GM12873 (cell line): ENCODE results near the gene MRTO4.
"Not testable (repeated sequence)": the region's sequence is repeated elsewhere in the genome, so short reads cannot be mapped to it uniquely, and the experiment has no call there.

Source experiments
- TF ChIP-seq, protein P1 (sequence below): IDR thresholded peaks from 2 replicates; pipeline ENCODE4 v1.5.1; 2012; ENCODE audit warnings: low read depth, mild to moderate bottlenecking, moderate library complexity, low read length, control low read depth; ENCODE audit not compliant: insufficient read depth; ENCODE audit errors: missing control alignments

Gene MRTO4

DNA sequence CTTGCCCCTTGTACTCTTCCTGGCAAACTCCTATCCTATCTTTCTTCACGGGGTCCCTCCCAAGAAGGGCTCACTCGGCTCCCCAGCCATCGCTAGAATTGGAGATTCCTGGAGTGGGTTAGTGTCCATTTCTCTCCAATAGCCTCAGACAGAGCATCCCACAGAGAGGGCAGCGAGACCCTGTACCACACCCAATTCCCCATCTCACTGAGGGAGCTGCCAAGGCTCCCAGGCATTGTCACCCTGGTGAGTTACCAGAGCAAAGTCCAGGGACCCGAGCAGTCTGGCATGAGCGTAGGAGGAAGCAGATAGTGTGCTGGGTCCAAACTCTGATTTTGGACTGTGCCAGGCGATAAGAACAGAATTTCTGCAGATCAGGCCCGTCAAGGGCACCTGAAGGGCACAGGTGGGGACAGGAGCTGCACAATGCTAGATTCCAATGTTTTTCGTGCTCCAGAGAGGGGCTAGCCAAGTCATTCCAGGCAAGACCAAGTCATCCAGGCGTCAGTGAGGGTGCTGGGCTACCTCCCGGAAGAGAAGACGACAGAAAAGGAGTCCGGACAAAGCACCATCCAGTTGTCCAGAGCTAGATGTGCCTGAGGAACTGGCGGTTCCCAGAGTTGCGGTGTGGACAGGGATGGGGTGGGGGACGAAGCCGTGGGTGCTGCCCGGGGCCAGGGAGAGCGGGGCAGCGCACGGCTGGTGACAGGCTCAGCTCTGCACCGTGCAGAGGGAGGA lies 21.7 kb downstream of the MRTO4 start:
- TF ChIP-seq, protein P1, sequence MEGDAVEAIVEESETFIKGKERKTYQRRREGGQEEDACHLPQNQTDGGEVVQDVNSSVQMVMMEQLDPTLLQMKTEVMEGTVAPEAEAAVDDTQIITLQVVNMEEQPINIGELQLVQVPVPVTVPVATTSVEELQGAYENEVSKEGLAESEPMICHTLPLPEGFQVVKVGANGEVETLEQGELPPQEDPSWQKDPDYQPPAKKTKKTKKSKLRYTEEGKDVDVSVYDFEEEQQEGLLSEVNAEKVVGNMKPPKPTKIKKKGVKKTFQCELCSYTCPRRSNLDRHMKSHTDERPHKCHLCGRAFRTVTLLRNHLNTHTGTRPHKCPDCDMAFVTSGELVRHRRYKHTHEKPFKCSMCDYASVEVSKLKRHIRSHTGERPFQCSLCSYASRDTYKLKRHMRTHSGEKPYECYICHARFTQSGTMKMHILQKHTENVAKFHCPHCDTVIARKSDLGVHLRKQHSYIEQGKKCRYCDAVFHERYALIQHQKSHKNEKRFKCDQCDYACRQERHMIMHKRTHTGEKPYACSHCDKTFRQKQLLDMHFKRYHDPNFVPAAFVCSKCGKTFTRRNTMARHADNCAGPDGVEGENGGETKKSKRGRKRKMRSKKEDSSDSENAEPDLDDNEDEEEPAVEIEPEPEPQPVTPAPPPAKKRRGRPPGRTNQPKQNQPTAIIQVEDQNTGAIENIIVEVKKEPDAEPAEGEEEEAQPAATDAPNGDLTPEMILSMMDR = no peak

DNA sequence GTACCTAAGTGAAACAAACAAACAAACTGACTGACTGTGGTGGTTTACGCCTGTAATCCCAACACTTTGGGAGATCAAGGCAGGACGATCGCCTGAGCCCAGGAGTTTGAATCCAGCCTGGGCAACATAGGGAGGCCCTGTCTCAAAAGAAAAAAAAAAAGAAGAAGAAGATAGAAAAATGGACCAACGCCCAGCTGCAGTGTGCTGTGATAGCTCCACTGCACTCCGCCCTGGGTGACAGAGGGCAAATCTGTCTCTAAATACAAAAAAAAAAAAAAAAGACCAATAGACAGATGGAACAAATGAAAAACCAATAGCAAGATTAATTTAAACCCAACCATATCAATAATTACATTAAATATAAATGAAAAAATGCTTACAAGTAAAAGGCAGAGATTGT lies 23.0 kb downstream of the MRTO4 start:
- TF ChIP-seq, protein P1 = no peak

DNA sequence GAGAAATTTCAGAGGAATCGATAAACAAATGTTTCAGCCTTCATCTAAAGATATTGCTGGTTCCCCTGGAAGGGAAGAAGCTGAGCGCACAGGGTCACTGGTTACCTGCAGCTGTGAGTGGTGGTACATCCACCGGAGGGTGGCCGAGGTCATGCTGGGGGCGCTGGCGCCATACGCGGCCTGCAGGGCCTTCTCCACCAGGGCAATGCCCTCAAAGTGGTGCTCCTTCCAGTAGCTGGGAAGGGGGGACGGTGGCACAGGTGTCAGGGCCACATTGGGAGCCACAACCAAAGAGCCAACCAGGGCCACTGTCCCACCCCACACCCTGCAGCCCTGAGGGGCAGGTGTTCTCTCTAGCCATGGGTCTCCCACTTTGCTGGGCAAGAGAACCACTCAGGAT lies 32.3 kb downstream of the MRTO4 start:
- TF ChIP-seq, protein P1 = no peak

DNA sequence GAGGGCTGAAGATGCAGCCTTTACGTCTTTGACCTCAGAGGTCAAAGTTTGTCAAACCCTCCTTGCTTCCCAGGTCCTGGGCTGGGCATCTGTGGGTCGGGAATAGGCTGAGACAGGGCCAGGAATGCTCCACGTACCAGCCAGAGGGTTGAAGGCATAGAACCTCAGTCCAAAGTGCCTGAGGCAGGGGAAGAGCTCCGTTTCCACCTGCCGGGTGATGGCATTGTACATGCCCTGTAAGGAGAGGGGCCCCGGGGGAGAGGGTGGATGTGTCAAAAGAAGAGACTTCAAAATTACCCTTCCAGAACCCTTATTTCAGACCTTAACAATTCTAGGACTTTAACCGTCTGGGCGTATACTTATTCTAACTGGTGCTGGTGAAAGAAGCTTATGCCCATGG lies 33.3 kb downstream of the MRTO4 start:
- TF ChIP-seq, protein P1 = no peak

DNA sequence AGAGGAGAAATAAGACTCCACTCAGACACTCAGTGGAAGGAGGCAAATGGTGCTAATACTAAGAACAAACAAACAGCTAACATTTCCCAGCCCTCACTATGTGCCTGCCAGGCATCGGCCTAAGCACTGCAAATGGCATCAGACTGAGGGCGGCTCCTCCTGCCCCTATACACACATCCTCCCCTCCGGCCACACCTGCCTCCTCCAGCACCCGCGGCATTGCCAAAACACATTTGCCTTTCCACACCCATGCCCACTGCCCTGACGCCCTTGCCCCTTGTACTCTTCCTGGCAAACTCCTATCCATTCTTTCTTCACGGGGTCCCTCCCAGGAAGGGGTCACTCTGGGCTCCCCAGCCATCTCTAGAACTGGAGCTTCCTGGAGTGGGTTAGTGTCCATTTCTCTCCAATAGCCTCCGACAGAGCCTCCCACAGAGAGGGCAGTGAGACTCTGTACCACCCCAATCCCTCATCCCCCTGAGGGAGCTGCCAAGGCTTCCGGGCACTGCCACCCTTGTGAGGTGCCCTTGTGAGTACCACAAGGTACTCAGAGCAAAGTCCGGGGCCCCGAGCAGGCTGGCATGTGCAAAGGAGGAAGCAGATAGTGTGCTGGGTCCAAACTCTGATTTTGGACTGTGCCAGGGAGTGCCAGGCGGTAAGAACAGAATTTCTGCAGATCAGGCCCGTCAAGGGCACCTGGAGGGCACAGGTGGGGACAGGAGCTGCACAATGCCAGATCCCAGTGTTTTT lies 36.0 kb downstream of the MRTO4 start:
- TF ChIP-seq, protein P1 = no peak

DNA sequence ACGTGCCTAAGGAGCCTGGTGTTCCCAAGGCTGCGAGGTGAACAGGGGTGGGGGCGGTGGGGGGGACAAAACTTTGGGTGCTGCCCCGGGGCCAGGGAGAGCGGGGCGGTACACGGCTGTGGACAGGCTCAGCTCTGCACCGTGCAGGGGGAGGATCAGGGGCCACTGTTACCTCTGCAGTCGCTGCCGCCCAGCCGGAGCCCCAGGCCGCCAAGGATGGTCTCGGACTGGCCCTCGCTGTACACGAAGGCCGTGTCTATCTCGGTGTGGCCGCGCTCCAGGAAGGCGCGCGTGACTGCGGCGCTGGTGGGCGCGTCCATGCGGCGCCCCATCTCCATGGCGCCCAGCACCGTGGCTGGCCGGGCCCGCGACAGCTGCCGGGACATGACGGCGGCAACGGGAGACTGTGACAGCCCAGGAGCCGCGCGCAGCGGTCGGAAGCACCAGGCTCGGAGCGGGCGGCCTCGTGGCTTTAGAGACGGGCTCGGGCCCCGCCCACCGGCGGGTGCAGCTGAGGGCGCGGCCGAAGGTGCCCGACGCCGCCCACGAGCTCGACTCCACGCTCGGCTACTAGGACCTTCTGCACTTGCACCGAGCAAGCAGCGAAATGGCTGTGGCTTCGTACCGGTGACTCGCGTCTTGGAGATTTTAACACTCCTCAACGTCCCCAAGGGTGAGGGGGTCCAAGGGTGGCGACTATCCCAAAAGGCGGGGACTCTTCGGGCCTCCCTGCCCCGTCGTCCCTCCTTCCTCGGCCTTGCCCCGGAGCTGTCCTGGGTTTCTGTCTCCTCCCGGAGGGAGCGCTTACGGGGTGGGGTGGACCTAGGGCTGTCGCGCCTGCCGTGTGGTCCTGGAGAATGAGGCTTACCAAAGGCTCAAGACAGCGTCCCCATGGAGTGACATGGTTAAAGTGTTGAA lies 37.0 kb downstream of the MRTO4 start, which contains the start of gene AKR7A3:
TSS of gene AKR7A3 (minus strand) at position 447 of the 918 bp plus-strand sequence. CDS start at position 386, 61 bp downstream.
- TF ChIP-seq, protein P1 = not testable (repeated sequence)
